ENCODE results near the gene HSPA12B. TPM values are rescaled to one million over a fixed set of nuclear protein-coding genes. Genes with fewer than 3 reads are reported as not detected.

The HSPA12B gene
- total RNA-seq, 4 donors from 2014 or later, result 0.75 to 4.1 (median 2.7) TPM

- WGBS, 2 donors (ENCODE audit: low coverage in 1 of 2), result 53% methylated on average over 2 of the region's 2 CpGs; no CpG with 5 or more reads in 1 of the 2 donors
- Histone ChIP-seq H3K9me3 (no peaks in the 10 kb centered on the region), H3K36me3 (no peaks in the 10 kb centered on the region), H3K4me3 (no peak overlapping the region), H3K27ac (no peak overlapping the region), H3K27me3 (peaks cover 14% of the 10 kb centered on the region), H3K4me1 (peaks cover 29 to 51% (median 42%) of the 10 kb centered on the region in 4 donors)
- no peak for DNase-seq
- TF ChIP-seq CTCF (IDR thresholded peaks at IDR 0.05), result no peak
- no peak for TF ChIP-seq POLR2AphosphoS5 (IDR thresholded peaks at IDR 0.05)
- in situ Hi-C loops (cut with MboI; ENCODE audit: low pct_ligation_motif_present in 1 of 4, low pct_unique_long_range_greater_than_20kb in 1 of 4, low sequenced_read_pairs in 3 of 4), result no loop called here
- intact Hi-C loops (cut with DNase I; ENCODE audit: low total_unique reads), result no loop called here
Measured at GRCh38 chr20:3783068-3783489, 50.6 kb downstream of the HSPA12B start.

GRCh38 chr20:3783511-3784195, 51.2 kb downstream of the HSPA12B start:
- no peak overlapping the region for H3K27ac ChIP-seq
- H3K9me3 ChIP-seq, result no peaks in the 10 kb centered on the region
- intact Hi-C loops (cut with DNase I; ENCODE audit: low total_unique reads) (no loop called here), in situ Hi-C loops (cut with MboI; ENCODE audit: low pct_ligation_motif_present in 1 of 4, low pct_unique_long_range_greater_than_20kb in 1 of 4, low sequenced_read_pairs in 3 of 4) (no loop called here)
- peaks cover 31 to 51% (median 41%) of the 10 kb centered on the region in 4 donors for H3K4me1 ChIP-seq
- no peak for TF ChIP-seq CTCF (IDR thresholded peaks at IDR 0.05)
- no peak for TF ChIP-seq POLR2AphosphoS5 (IDR thresholded peaks at IDR 0.05)
- no peak overlapping the region for H3K4me3 ChIP-seq
- WGBS, 2 donors (ENCODE audit: low coverage in 1 of 2), result 75 to 83% methylated on average over 1 to 10 of the region's 10 CpGs
- H3K27me3 ChIP-seq, result peaks cover 8% of the 10 kb centered on the region
- H3K36me3 ChIP-seq, result no peaks in the 10 kb centered on the region
- DNase-seq, result no peak

GRCh38 chr20:3784216-3784853, 51.9 kb downstream of the HSPA12B start:
- H3K9me3 ChIP-seq, result no peaks in the 10 kb centered on the region
- in situ Hi-C loops (cut with MboI; ENCODE audit: low pct_ligation_motif_present in 1 of 4, low pct_unique_long_range_greater_than_20kb in 1 of 4, low sequenced_read_pairs in 3 of 4), result no loop called here
- no peak overlapping the region for H3K4me3 ChIP-seq
- no peak for DNase-seq
- 87 to 88% methylated on average over 3 to 13 of the region's 17 CpGs for WGBS, 2 donors (ENCODE audit: low coverage in 1 of 2)
- H3K27me3 ChIP-seq, result peaks cover 1% of the 10 kb centered on the region
- H3K36me3 ChIP-seq, result no peaks in the 10 kb centered on the region
- TF ChIP-seq POLR2AphosphoS5 (IDR thresholded peaks at IDR 0.05), result no peak
- TF ChIP-seq POLR2A (IDR thresholded peaks at IDR 0.05), result no peak
- no peak for TF ChIP-seq CTCF (IDR thresholded peaks at IDR 0.05)
- no peak for TF ChIP-seq EP300 (IDR thresholded peaks at IDR 0.05; ENCODE audit: low read depth)
- peak overlapping the region in 1 of 4 donors; percentile 83 for H3K27ac ChIP-seq
- H3K4me1 ChIP-seq, result peaks cover 31 to 56% (median 44%) of the 10 kb centered on the region in 4 donors
- intact Hi-C loops (cut with DNase I; ENCODE audit: low total_unique reads), result no loop called here

GRCh38 chr20:3784863-3785239, 52.4 kb downstream of the HSPA12B start:
- no peaks in the 10 kb centered on the region for H3K36me3 ChIP-seq
- no peak for TF ChIP-seq EP300 (IDR thresholded peaks at IDR 0.05; ENCODE audit: low read depth)
- TF ChIP-seq POLR2AphosphoS5 (IDR thresholded peaks at IDR 0.05), result no peak
- no peak for TF ChIP-seq POLR2A (IDR thresholded peaks at IDR 0.05)
- TF ChIP-seq CTCF (IDR thresholded peaks at IDR 0.05), result no peak
- in situ Hi-C loops (cut with MboI; ENCODE audit: low pct_ligation_motif_present in 1 of 4, low pct_unique_long_range_greater_than_20kb in 1 of 4, low sequenced_read_pairs in 3 of 4), result no loop called here
- peaks cover 31 to 56% (median 44%) of the 10 kb centered on the region in 4 donors for H3K4me1 ChIP-seq
- WGBS, 2 donors (ENCODE audit: low coverage in 1 of 2), result 66 to 94% methylated on average over 4 to 6 of the region's 6 CpGs
- intact Hi-C loops (cut with DNase I; ENCODE audit: low total_unique reads), result no loop called here
- H3K4me3 ChIP-seq, result peak overlapping the region in 1 of 4 donors; percentile 61
- H3K9me3 ChIP-seq, result no peaks in the 10 kb centered on the region
- no peak for DNase-seq
- no peaks in the 10 kb centered on the region for H3K27me3 ChIP-seq
- H3K27ac ChIP-seq, result peak overlapping the region in 2 of 4 donors; percentile 83 to 84
